Measurements from ENCODE around the gene MMP12. TPM values are rescaled to one million over a fixed set of nuclear protein-coding genes. Genes with fewer than 3 reads are reported as not detected.
"Not testable (repeated sequence)": the region's sequence is repeated elsewhere in the genome, so short reads cannot be mapped to it uniquely, and the experiment has no call there.

Gene MMP12
- not detected for total RNA-seq

DNA sequence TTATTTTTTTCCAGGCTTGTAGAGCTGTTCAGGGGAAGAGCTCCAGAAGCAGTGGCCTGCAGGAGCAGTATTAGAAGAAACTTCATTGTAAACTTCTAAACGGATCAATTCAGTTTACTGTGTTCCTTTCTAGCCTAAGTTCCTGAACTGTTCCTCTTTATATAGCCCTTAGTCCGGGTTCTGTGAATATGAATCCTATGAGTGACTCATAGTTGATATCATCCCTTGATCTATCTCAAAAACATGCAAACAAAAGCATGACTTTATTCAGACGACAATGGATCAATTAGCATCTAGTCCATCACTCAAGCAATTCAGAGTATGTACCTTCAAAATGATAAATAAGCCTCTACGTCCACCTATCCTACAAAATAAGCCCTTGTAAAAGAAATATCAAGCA, at the start of gene MMP12:
TSS of gene MMP12 (minus strand) at position 131 of the 400 bp plus-strand sequence. CDS start at position 86, 45 bp downstream.
- ATAC-seq (no peak), DNase-seq (ENCODE audit: low spot score) (no peak)

GRCh38 chr11:102921587-102922220, 46.9 kb upstream of the MMP12 start:
- DNase-seq (ENCODE audit: low spot score), result no peak
- peak; percentile 33 for ATAC-seq

GRCh38 chr11:102920118-102920684, 45.4 kb upstream of the MMP12 start:
- no peak for ATAC-seq
- no peak for DNase-seq (ENCODE audit: low spot score)

DNA sequence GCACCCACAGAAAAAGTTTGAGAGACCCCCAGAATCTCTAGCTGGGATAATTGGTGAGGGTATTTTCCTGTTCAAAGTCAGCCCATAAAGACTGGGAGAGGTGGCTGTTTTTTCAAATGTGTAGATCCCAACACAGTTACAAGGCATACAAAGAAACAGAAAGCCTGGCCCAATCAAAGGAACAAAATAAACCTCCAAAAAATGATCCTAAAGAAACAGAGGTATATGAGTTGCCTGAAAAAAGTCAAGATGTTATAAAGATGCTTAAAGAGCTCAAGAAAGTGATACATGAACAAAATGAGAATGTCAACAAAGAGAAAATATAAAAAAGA, 40.2 kb upstream of the MMP12 start:
- DNase-seq (ENCODE audit: low spot score) (no peak), ATAC-seq (no peak)

DNA sequence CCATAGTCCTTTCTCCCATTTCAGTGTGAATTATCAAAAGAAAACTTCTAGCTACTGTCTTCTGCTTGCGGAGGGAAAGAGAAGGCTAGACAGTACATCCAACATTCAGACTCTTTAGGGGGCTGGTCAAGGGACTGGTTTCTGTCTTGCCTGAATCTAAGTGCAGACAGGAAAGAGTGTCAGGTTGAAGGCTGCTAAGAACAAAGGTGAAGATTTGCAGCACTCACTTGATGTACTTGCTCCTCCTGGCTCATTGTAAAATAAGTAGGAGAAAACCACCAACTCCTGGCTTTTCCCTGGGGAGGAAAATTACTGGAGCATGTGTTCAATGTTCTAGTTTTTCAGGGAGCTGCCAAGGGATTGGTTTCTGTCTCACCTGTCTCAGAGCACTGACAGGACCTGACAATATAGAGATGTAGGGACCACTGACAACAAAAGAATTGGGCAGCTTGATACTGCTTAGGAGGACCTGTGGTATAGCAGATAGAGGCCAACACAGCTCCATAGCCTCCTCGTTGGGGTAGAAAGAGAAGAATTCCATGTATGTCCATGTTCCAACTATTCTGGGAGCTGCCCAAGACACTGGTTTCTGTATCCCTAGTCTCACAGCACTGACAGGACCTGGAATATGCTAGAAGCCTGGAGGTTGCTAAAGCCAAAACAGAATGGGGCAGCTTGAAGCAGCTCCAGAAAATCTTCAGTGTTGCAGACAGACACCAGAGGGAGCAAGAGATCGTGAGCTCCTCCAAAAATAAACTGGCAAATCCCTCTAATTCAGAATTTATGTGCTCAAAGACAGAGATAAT, 39.7 kb upstream of the MMP12 start:
- ATAC-seq (peak; percentile 93), DNase-seq (ENCODE audit: low spot score) (peak; percentile 46)

GRCh38 chr11:102912482-102912830, 37.7 kb upstream of the MMP12 start:
- ATAC-seq (no peak), DNase-seq (ENCODE audit: low spot score) (no peak)

- DNase-seq (ENCODE audit: low spot score), result no peak
- ATAC-seq, result no peak
These were observed 37.1 kb upstream of the MMP12 start for GRCh38 chr11:102911758-102912481.

DNA sequence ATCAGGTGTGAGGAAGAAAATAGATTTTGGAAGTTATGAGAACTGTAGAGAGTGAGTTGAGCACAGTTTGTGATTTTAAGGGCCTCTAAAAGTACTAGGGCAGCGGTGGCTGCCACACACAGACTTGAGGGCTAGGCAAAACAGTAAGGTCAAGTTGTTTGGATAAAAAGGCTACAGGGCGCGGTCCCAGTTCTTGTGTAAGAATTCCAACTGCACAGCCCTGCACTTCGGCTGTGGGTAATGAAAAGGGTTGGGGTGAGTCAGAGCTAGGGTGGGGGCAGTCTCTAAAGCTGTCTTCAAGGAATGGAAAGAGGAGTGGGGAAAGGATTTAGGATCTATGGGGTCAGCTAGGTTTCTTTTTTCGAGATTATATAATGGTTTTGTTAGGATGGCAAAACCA, 31.1 kb upstream of the MMP12 start:
- ATAC-seq; DNase-seq (ENCODE audit: low spot score): not testable (repeated sequence)

- ATAC-seq; DNase-seq (ENCODE audit: low spot score): not testable (repeated sequence)
These were observed 29.1 kb upstream of the MMP12 start for GRCh38 chr11:102903895-102904294.

GRCh38 chr11:102900346-102900745, 25.6 kb upstream of the MMP12 start:
- ATAC-seq (no peak), DNase-seq (ENCODE audit: low spot score) (no peak)

- no peak for DNase-seq (ENCODE audit: low spot score)
- ATAC-seq, result no peak
These were observed 17.0 kb upstream of the MMP12 start for GRCh38 chr11:102891736-102892135.

DNA sequence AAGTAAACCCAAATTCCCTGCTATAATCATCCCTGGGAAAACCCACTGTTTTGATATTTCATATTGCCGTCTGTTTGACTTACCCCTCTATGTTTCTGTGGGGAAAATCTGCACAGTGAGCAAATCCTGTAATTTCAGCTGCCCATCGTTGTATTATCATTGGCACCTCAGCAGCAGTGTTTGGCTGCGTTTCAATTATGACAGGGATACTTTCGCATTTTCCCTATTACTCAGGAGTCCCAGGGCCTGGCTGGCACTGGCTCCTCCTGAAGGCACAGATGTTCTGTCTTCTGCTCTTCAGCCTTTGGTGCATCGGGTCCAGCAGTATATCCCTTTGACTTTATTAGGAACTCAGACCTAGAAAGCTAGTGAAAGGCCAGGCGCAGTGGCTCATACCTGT, 12.2 kb upstream of the MMP12 start:
- DNase-seq (ENCODE audit: low spot score) (no peak), ATAC-seq (no peak)

DNA sequence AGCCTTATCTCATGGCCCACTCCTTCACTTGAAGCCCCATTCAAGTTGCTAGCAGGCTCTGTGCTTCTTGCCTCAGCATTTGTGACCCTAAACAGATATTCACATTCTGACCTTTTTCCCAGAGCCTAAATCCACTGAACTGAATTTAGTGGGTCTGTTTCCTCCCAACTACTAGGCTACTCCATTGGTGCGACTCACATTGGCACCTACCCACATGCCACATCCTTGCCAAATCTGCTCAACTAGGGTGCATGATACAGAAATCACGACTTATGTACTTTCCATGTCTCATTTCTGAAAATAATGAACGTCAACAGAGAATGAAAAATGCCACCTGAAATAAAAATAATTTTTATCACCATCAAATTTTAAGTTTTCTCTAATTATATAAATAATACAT, 8.4 kb upstream of the MMP12 start:
- no peak for DNase-seq (ENCODE audit: low spot score)
- ATAC-seq, result no peak

- DNase-seq (ENCODE audit: low spot score) (no peak), ATAC-seq (no peak)
These were observed 7.7 kb upstream of the MMP12 start for GRCh38 chr11:102882389-102883024.

GRCh38 chr11:102879801-102880200, 5.0 kb upstream of the MMP12 start:
- ATAC-seq (no peak), DNase-seq (ENCODE audit: low spot score) (no peak)

DNA sequence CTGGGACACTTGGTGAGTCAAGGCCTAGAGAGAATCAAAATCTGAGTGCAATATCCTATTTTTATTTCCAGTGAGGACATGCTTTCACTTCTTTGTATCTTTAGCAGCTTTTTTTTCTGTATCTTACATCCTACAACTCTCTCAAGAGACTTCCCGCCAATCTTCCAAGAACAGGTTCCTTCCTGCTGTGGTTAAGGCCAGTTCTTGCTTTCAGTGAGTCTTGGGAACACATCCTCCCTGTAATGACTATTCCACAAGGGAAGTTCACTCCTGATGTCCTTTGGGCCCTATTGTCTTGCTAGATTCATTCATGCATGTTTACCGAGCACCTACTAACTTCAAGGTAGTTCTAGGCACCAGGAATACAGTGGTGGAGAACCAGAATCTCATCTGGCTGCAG, 3.8 kb upstream of the MMP12 start:
- ATAC-seq (no peak), DNase-seq (ENCODE audit: low spot score) (no peak)

GRCh38 chr11:102869354-102869964, 5.3 kb downstream of the MMP12 start:
- ATAC-seq; DNase-seq (ENCODE audit: low spot score): not testable (repeated sequence)

DNA sequence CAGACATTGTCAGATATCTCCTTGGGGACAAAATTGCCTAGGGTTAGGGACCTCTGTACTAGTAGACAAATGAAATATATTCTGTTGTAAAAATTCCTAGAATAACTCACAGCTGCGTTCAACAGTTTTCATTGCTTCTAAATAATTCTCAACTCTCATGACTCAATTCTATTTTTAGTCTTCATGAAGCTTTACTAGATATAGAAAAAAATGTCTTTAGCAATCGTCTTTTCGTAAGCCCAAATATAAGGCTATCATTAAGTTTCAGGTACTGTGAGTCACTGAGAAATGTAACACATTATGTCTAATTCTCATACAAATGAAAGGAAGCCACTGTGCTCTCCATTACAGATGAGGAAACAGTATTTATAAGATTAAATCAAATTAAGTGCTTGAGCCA, 6.4 kb downstream of the MMP12 start:
- no peak for ATAC-seq
- DNase-seq (ENCODE audit: low spot score), result no peak

GRCh38 chr11:102864724-102865123, 10.1 kb downstream of the MMP12 start:
- DNase-seq (ENCODE audit: low spot score) (no peak), ATAC-seq (no peak)

- no peak for DNase-seq (ENCODE audit: low spot score)
These were observed 20.8 kb downstream of the MMP12 start for GRCh38 chr11:102853956-102854355.

GRCh38 chr11:102853055-102853454, 21.7 kb downstream of the MMP12 start:
- DNase-seq (ENCODE audit: low spot score), result no peak
- ATAC-seq, result no peak

More at GRCh38 chr11:102853956-102854355, 20.8 kb downstream of the MMP12 start:
- ATAC-seq, result no peak

Measured in left lobe of liver (tissue), 2 donors.